Choroid plexus epithelial cell (primary cell): ENCODE results near the gene KIF17.

Experiments used
- DNase-seq: peaks from one replicate; pipeline ENCODE4 v3.0.0-alpha.2; 2010; ENCODE audit warnings: low read depth
- H3K4me3 ChIP-seq: 2 replicates; pipeline ENCODE4 v1.5.1; 2011; ENCODE audit warnings: low read depth, mild to moderate bottlenecking, control low read depth, low read length, moderate library complexity
- CTCF ChIP-seq: conservative IDR thresholded peaks from 2 replicates; pipeline ENCODE4 v1.5.1; 2011; ENCODE audit warnings: low read depth, mild to moderate bottlenecking, control low read depth, inconsistent platforms, low read length, moderate library complexity

KIF17 gene

DNA sequence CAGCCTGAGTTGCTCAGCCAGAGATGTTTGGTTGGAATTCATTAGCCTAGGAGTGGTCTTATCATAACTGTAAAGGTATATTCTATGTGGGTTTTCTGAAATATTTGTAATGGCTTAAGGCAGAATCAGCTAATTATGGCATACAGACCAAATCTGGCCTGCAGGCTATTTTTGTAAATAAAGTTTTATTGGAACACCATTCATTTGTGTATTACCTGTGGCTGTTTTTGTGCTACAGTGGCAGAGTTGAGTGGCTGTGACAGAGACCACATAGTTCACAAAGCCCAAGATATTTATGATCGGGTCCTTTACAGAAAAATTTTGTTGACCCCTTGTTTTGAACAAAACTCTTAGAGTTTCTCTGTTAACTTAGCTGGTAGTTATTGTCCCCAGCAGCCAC is 49.2 kb downstream of the KIF17 start:
- H3K4me3 ChIP-seq: no peak overlapping the region
- TF ChIP-seq CTCF: no peak
- no peak for DNase-seq

GRCh38 chr1:20666804-20667203 is 51.0 kb downstream of the KIF17 start:
- DNase-seq: peak; percentile 30
- H3K4me3 ChIP-seq: no peak overlapping the region
- no peak for TF ChIP-seq CTCF

- no peak for DNase-seq
- TF ChIP-seq CTCF: no peak
- H3K4me3 ChIP-seq: no peak overlapping the region
These were observed 51.7 kb downstream of the KIF17 start for GRCh38 chr1:20666146-20666545.

- no peak for DNase-seq
- no peak overlapping the region for H3K4me3 ChIP-seq
- no peak for TF ChIP-seq CTCF
These were observed 52.1 kb downstream of the KIF17 start for GRCh38 chr1:20665726-20666125.

GRCh38 chr1:20663969-20664715 is 53.7 kb downstream of the KIF17 start:
- TF ChIP-seq CTCF: no peak
- no peak for DNase-seq
- no peak overlapping the region for H3K4me3 ChIP-seq

- DNase-seq: no peak
- no peak for TF ChIP-seq CTCF
- H3K4me3 ChIP-seq: no peak overlapping the region
These were observed 54.4 kb downstream of the KIF17 start for GRCh38 chr1:20663365-20663764.

GRCh38 chr1:20662110-20662475 is 55.7 kb downstream of the KIF17 start:
- DNase-seq: no peak
- peak overlapping the region; percentile 96 for H3K4me3 ChIP-seq
- TF ChIP-seq CTCF: no peak
